HUES48 (cell line): Measurements from ENCODE around the gene OR1B1.

ENCODE experiments used
- H3K27ac ChIP-seq: one replicate; pipeline ENCODE4 v1.7.0; 2013; ENCODE audit warnings: low read depth, low read length, inconsistent platforms
- H3K27me3 ChIP-seq: 2 replicates; pipeline ENCODE4 v1.6.1; 2013; ENCODE audit warnings: mild to moderate bottlenecking, low read length; ENCODE audit not compliant: control insufficient read depth, insufficient read depth
- H3K36me3 ChIP-seq: 2 replicates; pipeline ENCODE4 v1.6.1; 2013; ENCODE audit warnings: low read length; ENCODE audit not compliant: control insufficient read depth, insufficient read depth
- H3K4me1 ChIP-seq: 2 replicates; pipeline ENCODE4 v1.6.1; 2013; ENCODE audit warnings: mild to moderate bottlenecking, low read length; ENCODE audit not compliant: control insufficient read depth, insufficient read depth
- H3K4me3 ChIP-seq: 2 replicates; pipeline ENCODE4 v1.5.1; 2013; ENCODE audit warnings: mild to moderate bottlenecking, low read depth, low read length
- H3K9ac ChIP-seq: 2 replicates; pipeline ENCODE4 v1.6.1; 2013; ENCODE audit warnings: mild to moderate bottlenecking, low read depth, low read length, moderate library complexity
- H3K9me3 ChIP-seq: 2 replicates; pipeline ENCODE4 v1.6.1; 2013; ENCODE audit warnings: low read length; ENCODE audit not compliant: control insufficient read depth, insufficient read depth

OR1B1 gene

GRCh38 chr9:122657527-122657926 lies at the start of gene OR1B1:
TSS of gene OR1B1 (minus strand) at chr9:122657627.
- peaks cover 81% of the 10 kb centered on the region for H3K9me3 ChIP-seq
- no peaks in the 10 kb centered on the region for H3K36me3 ChIP-seq
- no peaks in the 10 kb centered on the region for H3K4me1 ChIP-seq
- H3K27me3 ChIP-seq, result no peaks in the 10 kb centered on the region
- no peak within 1 kb of the TSS for H3K4me3 ChIP-seq
- no peak within 1 kb of the TSS for H3K9ac ChIP-seq
- H3K27ac ChIP-seq, result no peak within 1 kb of the TSS

DNA sequence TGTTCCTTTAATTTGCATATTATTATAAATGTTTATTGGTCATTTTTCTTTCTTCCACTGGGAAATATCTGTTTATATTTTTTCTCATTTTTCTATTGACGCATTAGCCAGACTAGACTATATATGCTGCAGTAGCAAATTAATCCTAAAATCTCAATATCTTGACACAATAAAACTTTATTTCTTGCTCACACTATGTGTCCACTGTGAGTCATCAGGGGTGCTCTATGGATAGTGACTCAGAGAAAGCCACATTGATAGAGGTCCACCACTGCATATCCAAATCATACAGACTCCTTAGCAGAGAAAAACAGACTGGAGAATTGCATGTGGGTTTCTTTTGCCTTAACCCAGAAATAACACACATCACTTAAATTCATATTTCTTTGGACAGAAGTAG lies 38.3 kb upstream of the OR1B1 start:
- no peaks in the 10 kb centered on the region for H3K4me1 ChIP-seq
- no peaks in the 10 kb centered on the region for H3K36me3 ChIP-seq
- no peak overlapping the region for H3K9ac ChIP-seq
- no peak overlapping the region for H3K4me3 ChIP-seq
- no peak overlapping the region for H3K27ac ChIP-seq
- peaks cover 73% of the 10 kb centered on the region for H3K9me3 ChIP-seq
- H3K27me3 ChIP-seq, result no peaks in the 10 kb centered on the region

- H3K27ac ChIP-seq, result no peak overlapping the region
- H3K9ac ChIP-seq, result no peak overlapping the region
- H3K36me3 ChIP-seq, result no peaks in the 10 kb centered on the region
- no peaks in the 10 kb centered on the region for H3K27me3 ChIP-seq
- H3K4me3 ChIP-seq, result no peak overlapping the region
- H3K4me1 ChIP-seq, result no peaks in the 10 kb centered on the region
- H3K9me3 ChIP-seq, result peaks cover 94% of the 10 kb centered on the region
These were observed 27.4 kb upstream of the OR1B1 start for GRCh38 chr9:122684851-122685250.

- Histone ChIP-seq H3K27ac (no peak overlapping the region), H3K4me3 (no peak overlapping the region), H3K27me3 (no peaks in the 10 kb centered on the region), H3K9ac (no peak overlapping the region), H3K9me3 (peaks cover 79% of the 10 kb centered on the region), H3K4me1 (no peaks in the 10 kb centered on the region), H3K36me3 (no peaks in the 10 kb centered on the region)
These were observed 15.1 kb upstream of the OR1B1 start for GRCh38 chr9:122672481-122672880.

GRCh38 chr9:122661416-122661815 lies 4.0 kb upstream of the OR1B1 start, which contains the start of gene OR1L1:
TSS of gene OR1L1 (plus strand) at chr9:122661716. CDS start at chr9:122661716, 0 bp downstream.
- Histone ChIP-seq H3K27me3 (no peaks in the 10 kb centered on the region), H3K9me3 (peaks cover 84% of the 10 kb centered on the region), H3K36me3 (no peaks in the 10 kb centered on the region), H3K4me3 (no peak within 1 kb of the TSS), H3K9ac (no peak within 1 kb of the TSS), H3K27ac (no peak within 1 kb of the TSS), H3K4me1 (no peaks in the 10 kb centered on the region)

GRCh38 chr9:122656378-122656777 lies 1.0 kb downstream of the OR1B1 start:
- no peak overlapping the region for H3K27ac ChIP-seq
- H3K9ac ChIP-seq, result no peak overlapping the region
- no peaks in the 10 kb centered on the region for H3K4me1 ChIP-seq
- H3K27me3 ChIP-seq, result no peaks in the 10 kb centered on the region
- H3K36me3 ChIP-seq, result no peaks in the 10 kb centered on the region
- no peak overlapping the region for H3K4me3 ChIP-seq
- H3K9me3 ChIP-seq, result peaks cover 81% of the 10 kb centered on the region

DNA sequence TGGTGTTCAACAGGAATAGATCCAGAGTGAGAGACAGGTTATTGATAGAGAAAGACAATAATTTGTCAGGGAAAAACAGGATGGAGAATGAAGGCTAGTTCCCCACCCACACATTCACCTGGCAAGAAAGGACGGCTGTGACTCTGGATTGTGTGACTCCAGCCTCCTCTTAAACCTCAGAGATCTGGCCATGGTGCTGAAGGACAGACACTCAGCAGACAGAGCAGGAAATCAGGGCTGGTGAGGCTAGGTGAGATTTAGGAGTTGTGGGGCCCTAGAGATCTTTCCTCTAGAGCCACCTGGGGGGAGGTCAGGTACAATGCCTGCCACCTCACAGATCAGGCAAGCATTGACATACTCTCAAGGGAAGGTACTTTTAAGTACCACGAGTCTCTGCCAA lies 15.2 kb downstream of the OR1B1 start:
- H3K9me3 ChIP-seq, result peaks cover 69% of the 10 kb centered on the region

DNA sequence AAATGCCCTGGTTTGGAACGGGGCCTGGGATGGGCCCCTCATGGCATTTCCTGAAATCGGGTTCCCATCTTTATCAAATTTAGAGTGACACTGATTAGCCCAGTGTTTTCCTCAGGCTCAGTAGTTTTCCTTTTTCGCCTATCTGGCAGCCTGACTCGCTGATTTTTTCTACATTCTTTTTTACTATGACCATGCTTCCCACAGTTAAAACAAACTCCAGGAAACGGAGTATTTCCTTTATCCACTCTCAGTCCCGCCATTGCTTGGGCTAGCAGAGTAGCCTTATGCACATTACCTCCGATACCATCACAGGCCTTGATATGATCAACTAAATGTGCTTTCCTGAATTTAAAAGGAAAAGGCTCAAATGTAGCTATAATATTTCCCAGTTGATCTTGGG lies 37.4 kb downstream of the OR1B1 start:
- Histone ChIP-seq H3K4me1 (no peaks in the 10 kb centered on the region), H3K27me3 (no peaks in the 10 kb centered on the region), H3K9ac (no peak overlapping the region), H3K27ac (no peak overlapping the region), H3K36me3 (no peaks in the 10 kb centered on the region), H3K4me3 (no peak overlapping the region), H3K9me3 (peaks cover 82% of the 10 kb centered on the region)

More for the DNA sequence above, 15.2 kb downstream of the OR1B1 start:
- H3K9ac ChIP-seq, result no peak overlapping the region
- no peaks in the 10 kb centered on the region for H3K36me3 ChIP-seq
- H3K27ac ChIP-seq, result no peak overlapping the region
- no peak overlapping the region for H3K4me3 ChIP-seq
- H3K27me3 ChIP-seq, result no peaks in the 10 kb centered on the region
- H3K4me1 ChIP-seq, result no peaks in the 10 kb centered on the region

DNA sequence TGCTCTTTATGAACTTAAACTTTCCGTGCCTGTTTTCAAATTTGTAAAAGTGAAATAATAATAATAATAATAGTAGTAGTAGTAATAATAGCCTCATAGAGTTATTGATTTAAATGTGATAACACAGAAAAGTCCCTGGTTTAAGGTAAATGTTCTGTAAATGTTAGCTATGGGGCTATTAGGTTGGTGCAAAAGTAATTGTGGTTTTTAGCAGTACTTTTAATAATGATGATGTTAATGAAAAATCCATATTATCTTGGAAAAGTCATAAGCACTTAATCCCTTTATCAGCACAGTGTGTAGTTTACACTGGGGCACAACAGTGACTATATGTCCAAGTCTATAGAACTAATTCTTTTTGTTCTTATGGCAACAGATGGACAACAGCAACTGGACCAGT lies 43.1 kb downstream of the OR1B1 start, which contains the start of gene OR1Q1:
TSS of gene OR1Q1 (plus strand) at position 377 of the 400 bp plus-strand sequence. CDS start at position 377, 0 bp downstream.
- no peak within 1 kb of the TSS for H3K4me3 ChIP-seq
- H3K9ac ChIP-seq, result no peak within 1 kb of the TSS
- H3K9me3 ChIP-seq, result peaks cover 76% of the 10 kb centered on the region
- no peaks in the 10 kb centered on the region for H3K36me3 ChIP-seq
- H3K27me3 ChIP-seq, result no peaks in the 10 kb centered on the region
- no peak within 1 kb of the TSS for H3K27ac ChIP-seq
- no peaks in the 10 kb centered on the region for H3K4me1 ChIP-seq

DNA sequence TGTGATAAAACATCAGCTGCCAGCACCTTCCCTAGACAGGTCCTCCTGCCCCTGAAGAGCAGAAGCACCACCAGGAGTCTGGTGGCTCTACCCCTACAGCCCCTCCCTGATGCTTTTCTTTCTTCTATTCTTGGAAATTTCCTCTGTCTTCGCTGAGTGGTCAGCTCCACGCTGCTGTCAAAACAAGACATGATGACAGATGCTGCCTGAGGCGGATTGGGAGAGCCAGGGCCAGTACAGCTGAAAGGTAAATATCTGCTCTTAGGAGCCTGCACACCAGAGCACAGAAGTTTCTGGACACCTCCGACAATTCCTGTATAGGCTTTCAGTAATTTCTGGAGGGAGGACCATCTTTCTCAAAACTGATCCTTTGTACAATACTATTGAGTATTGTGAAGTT lies 47.6 kb downstream of the OR1B1 start:
- no peaks in the 10 kb centered on the region for H3K27me3 ChIP-seq
- no peaks in the 10 kb centered on the region for H3K4me1 ChIP-seq
- no peaks in the 10 kb centered on the region for H3K36me3 ChIP-seq
- peaks cover 81% of the 10 kb centered on the region for H3K9me3 ChIP-seq
- H3K9ac ChIP-seq, result no peak overlapping the region
- no peak overlapping the region for H3K4me3 ChIP-seq
- H3K27ac ChIP-seq, result no peak overlapping the region

- Histone ChIP-seq H3K4me1 (no peaks in the 10 kb centered on the region), H3K27ac (no peak overlapping the region), H3K36me3 (no peaks in the 10 kb centered on the region), H3K4me3 (no peak overlapping the region), H3K27me3 (no peaks in the 10 kb centered on the region), H3K9me3 (peaks cover 87% of the 10 kb centered on the region), H3K9ac (no peak overlapping the region)
These were observed 50.8 kb downstream of the OR1B1 start for GRCh38 chr9:122606587-122606986.

DNA sequence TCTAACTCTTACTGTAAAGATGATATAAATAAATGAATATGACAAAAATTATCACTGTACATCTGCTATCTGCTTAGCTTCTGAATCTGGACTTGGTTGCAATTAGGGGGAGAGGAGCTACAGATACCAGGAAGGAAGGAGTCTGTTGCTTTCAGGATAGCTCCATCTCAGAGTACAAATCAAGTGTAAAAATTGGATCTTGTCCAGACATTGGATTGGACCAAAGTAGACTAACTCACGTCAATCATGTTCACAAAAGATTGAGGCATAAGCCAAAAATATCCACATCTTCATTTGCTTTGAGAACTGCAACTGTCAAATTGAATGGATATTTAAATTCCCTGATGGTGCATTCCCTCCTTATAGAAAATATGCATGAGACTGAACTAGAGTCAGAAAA lies 51.7 kb downstream of the OR1B1 start:
- no peaks in the 10 kb centered on the region for H3K36me3 ChIP-seq
- no peak overlapping the region for H3K4me3 ChIP-seq
- peaks cover 84% of the 10 kb centered on the region for H3K9me3 ChIP-seq
- H3K27ac ChIP-seq, result no peak overlapping the region
- H3K4me1 ChIP-seq, result no peaks in the 10 kb centered on the region
- H3K27me3 ChIP-seq, result no peaks in the 10 kb centered on the region
- H3K9ac ChIP-seq, result no peak overlapping the region
